ENCODE results near the gene STMND1.
"Not testable (repeated sequence)": the region's sequence is repeated elsewhere in the genome, so short reads cannot be mapped to it uniquely, and the experiment has no call there.

Gene STMND1

DNA sequence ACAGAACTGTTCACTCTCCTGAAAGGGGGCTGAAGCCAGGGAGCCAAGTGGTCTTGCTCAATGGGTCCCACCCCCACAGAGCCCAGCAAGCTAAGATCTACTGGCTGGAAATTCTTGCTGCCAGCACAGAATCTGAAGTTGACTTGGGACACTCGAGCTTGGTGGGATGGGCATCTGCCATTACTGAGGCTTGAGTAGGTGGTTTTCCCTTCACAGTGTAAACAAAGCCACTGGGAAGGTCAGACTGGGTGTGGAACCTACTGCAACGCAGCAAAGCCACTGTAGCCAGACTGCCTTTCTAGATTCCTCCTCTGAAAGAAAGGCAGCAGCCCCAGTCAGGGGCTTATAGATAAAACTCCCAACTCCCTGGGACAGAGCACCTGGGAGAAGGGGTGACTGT lies 28.3 kb upstream of the STMND1 start:
- H3K27me3 ChIP-seq (ENCODE audit: control insufficient read depth, insufficient read depth, low read length); H3K36me3 ChIP-seq (ENCODE audit: control insufficient read depth, insufficient read depth, low read length); H3K4me1 ChIP-seq (ENCODE audit: control insufficient read depth, insufficient read depth, low read length); H3K9ac ChIP-seq (ENCODE audit: low read length); H3K9me3 ChIP-seq (ENCODE audit: control insufficient read depth, low read length); H3K4me3 ChIP-seq (ENCODE audit: low read length): not testable (repeated sequence)

DNA sequence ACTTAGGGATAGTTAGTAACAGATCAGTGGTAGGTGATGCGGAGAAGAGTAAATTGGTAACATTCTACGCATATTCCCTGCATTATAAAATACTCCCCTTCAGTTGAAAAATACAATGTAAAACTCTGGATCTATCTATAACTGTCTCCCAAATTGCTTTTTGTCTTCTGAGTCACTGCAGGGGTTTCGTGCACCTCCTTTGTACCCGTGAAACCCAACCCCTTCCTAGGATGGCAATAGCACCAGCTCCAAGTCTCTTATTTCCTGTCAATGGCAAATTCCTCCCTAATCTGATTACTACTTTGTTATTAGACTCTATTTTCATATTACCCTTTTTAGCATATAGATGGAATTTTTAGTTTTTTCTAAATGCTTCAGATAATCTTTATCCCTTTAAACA lies 20.6 kb upstream of the STMND1 start:
- Histone ChIP-seq H3K36me3 (ENCODE audit: control insufficient read depth, insufficient read depth, low read length) (no peaks in the 10 kb centered on the region), H3K27me3 (ENCODE audit: control insufficient read depth, insufficient read depth, low read length) (no peaks in the 10 kb centered on the region), H3K9me3 (ENCODE audit: control insufficient read depth, low read length) (no peaks in the 10 kb centered on the region), H3K4me3 (ENCODE audit: low read length) (no peak overlapping the region), H3K4me1 (ENCODE audit: control insufficient read depth, insufficient read depth, low read length) (no peaks in the 10 kb centered on the region), H3K9ac (ENCODE audit: low read length) (no peak overlapping the region)

DNA sequence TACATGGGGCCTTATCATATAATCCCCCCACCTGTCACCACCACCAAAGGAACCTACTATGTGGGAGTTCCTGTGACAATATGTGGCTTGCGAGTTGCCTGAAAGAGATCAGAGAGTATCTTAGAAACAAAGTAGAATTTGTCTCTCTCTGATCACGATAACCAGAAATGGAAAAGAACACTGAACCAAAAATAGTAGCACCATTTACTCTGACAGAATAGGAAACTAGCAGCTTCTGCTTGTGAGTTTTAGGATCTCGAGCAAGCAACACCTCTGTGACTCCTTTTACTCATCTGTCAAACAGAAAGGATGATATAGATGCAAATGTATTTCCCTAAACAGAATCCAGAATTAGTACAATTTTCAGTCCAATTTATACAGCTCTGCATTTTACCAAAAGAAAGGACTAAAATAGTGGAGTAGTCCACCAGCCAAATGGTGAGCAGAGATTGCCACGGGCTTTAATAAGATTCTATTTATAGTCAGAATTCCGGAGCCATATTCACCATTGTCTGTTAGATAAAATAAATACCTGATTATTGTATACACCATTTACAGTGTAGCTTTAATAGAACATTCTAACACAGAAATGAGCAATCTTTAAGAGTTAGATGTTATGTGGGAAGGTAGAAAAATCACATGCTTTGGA lies 19.9 kb upstream of the STMND1 start:
- Histone ChIP-seq H3K9me3 (ENCODE audit: control insufficient read depth, low read length) (no peaks in the 10 kb centered on the region), H3K27me3 (ENCODE audit: control insufficient read depth, insufficient read depth, low read length) (no peaks in the 10 kb centered on the region), H3K4me3 (ENCODE audit: low read length) (no peak overlapping the region)

DNA sequence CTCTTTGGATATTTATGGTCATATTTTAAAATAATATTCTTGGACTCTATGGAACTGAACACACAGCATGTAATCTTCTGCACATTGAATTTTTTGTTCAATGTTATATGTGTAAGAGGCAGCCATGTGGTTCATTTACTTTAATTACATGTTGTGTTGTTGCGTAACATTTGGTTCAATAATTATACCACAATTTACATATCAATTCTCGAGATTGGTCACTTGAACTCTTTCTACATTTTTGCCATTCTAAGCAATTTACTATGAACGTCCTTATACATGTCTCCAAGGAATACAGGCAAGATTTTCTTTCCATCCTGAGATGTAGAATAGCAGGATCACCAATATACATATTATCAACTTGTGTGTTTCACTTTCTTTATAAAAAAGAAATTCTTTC lies 18.5 kb upstream of the STMND1 start:
- Histone ChIP-seq H3K9me3 (ENCODE audit: control insufficient read depth, low read length) (no peaks in the 10 kb centered on the region), H3K27me3 (ENCODE audit: control insufficient read depth, insufficient read depth, low read length) (no peaks in the 10 kb centered on the region), H3K4me3 (ENCODE audit: low read length) (no peak overlapping the region), H3K36me3 (ENCODE audit: control insufficient read depth, insufficient read depth, low read length) (no peaks in the 10 kb centered on the region), H3K4me1 (ENCODE audit: control insufficient read depth, insufficient read depth, low read length) (no peaks in the 10 kb centered on the region), H3K9ac (ENCODE audit: low read length) (no peak overlapping the region)

More for the DNA sequence above, 19.9 kb upstream of the STMND1 start:
- H3K4me1 ChIP-seq (ENCODE audit: control insufficient read depth, insufficient read depth, low read length), result no peaks in the 10 kb centered on the region
- H3K36me3 ChIP-seq (ENCODE audit: control insufficient read depth, insufficient read depth, low read length), result no peaks in the 10 kb centered on the region
- no peak overlapping the region for H3K9ac ChIP-seq (ENCODE audit: low read length)

- Histone ChIP-seq H3K27me3 (ENCODE audit: control insufficient read depth, insufficient read depth, low read length) (no peaks in the 10 kb centered on the region), H3K9ac (ENCODE audit: low read length) (no peak overlapping the region), H3K4me3 (ENCODE audit: low read length) (no peak overlapping the region), H3K36me3 (ENCODE audit: control insufficient read depth, insufficient read depth, low read length) (no peaks in the 10 kb centered on the region), H3K4me1 (ENCODE audit: control insufficient read depth, insufficient read depth, low read length) (no peaks in the 10 kb centered on the region), H3K9me3 (ENCODE audit: control insufficient read depth, low read length) (no peaks in the 10 kb centered on the region)
Measured at GRCh38 chr6:17086469-17086868, 15.4 kb upstream of the STMND1 start.

DNA sequence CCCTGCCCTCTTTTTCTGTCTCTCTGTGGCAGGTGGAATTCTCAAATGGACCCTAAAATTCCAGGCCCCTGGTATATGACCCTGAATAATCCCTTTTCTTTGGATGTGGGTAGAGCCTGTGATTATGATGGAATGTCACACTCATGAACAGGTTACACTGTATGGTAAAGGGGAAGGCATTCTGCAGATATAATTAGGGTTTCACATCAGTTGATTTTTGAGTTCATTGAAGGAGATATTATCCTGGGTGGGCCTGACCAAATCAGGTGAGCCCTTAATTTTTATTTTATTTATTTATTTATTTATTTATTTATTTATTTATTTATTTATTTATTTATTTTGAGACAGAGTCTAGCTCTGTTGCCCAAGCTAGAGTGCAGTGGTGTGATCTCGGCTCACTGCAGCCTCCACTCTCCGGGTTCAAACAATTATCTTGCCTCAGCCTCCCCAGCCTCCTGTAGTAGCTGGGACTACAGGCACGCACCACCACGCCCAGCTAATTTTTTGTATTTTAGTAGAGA lies 13.7 kb upstream of the STMND1 start:
- H3K9ac ChIP-seq (ENCODE audit: low read length), result no peak overlapping the region
- H3K36me3 ChIP-seq (ENCODE audit: control insufficient read depth, insufficient read depth, low read length), result no peaks in the 10 kb centered on the region
- no peaks in the 10 kb centered on the region for H3K4me1 ChIP-seq (ENCODE audit: control insufficient read depth, insufficient read depth, low read length)
- H3K27me3 ChIP-seq (ENCODE audit: control insufficient read depth, insufficient read depth, low read length), result no peaks in the 10 kb centered on the region
- H3K4me3 ChIP-seq (ENCODE audit: low read length), result no peak overlapping the region
- no peaks in the 10 kb centered on the region for H3K9me3 ChIP-seq (ENCODE audit: control insufficient read depth, low read length)

DNA sequence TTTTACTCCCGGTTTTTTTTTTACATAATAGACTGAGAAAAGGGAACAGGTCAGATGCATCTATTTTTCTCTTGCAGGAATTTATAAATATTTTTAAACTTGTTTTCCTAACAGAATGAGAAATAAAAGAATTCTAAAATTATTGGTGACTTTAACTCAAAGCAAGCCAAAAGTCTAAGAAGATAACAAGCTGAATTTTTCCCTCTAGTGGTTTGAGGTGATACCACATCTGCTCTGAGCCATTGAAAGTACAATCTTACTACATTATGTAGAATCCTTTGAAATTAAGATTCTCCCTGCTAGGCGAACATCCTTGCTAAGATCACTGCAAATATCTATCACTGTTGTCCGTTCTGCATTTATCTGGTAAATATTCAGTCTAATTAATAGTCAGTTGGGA lies 10.7 kb upstream of the STMND1 start:
- Histone ChIP-seq H3K4me3 (ENCODE audit: low read length) (no peak overlapping the region), H3K9me3 (ENCODE audit: control insufficient read depth, low read length) (no peaks in the 10 kb centered on the region), H3K36me3 (ENCODE audit: control insufficient read depth, insufficient read depth, low read length) (no peaks in the 10 kb centered on the region), H3K4me1 (ENCODE audit: control insufficient read depth, insufficient read depth, low read length) (no peaks in the 10 kb centered on the region), H3K9ac (ENCODE audit: low read length) (no peak overlapping the region), H3K27me3 (ENCODE audit: control insufficient read depth, insufficient read depth, low read length) (no peaks in the 10 kb centered on the region)

DNA sequence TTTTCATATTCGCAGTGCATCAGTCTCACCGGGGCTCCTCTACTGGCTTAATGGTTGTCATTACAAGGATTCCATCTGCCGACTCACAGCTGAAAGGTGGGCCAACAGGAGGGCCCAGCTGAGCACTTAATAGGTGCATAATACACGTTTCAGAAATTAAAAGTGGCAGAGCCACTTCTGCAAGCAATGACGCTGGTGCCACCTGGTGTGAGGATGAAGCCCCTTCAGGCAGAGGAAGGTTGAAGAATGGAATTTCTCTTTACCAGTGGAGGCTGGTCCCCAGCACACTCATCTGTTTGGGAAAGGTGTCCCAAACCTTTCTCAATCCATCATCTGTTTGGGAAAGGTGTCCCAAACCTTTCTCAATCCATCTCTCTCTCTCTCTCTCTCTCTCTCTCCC lies 8.2 kb upstream of the STMND1 start:
- no peaks in the 10 kb centered on the region for H3K36me3 ChIP-seq (ENCODE audit: control insufficient read depth, insufficient read depth, low read length)
- no peaks in the 10 kb centered on the region for H3K27me3 ChIP-seq (ENCODE audit: control insufficient read depth, insufficient read depth, low read length)
- no peaks in the 10 kb centered on the region for H3K4me1 ChIP-seq (ENCODE audit: control insufficient read depth, insufficient read depth, low read length)
- no peak overlapping the region for H3K4me3 ChIP-seq (ENCODE audit: low read length)
- no peaks in the 10 kb centered on the region for H3K9me3 ChIP-seq (ENCODE audit: control insufficient read depth, low read length)
- H3K9ac ChIP-seq (ENCODE audit: low read length), result no peak overlapping the region

DNA sequence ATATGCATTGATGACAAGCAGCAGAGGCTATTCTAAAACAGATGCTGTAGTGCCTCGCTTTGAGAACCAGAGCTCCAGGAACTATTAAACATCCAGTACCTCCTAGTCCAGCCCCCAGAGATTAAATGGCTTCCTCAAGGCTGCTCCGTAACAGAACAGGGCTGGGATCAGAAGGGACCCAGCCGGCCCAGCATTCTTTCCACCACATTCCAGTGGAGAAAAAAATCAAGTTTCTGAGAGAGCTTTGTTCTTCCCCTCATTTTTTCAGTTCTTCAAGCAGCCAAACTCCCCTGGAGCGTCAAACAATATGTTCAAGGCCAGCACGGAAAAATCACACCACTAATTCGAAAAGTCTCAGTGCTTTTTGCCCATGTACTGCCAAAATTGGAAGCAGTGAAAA lies 5.8 kb upstream of the STMND1 start:
- Histone ChIP-seq H3K4me1 (ENCODE audit: control insufficient read depth, insufficient read depth, low read length) (no peaks in the 10 kb centered on the region), H3K9me3 (ENCODE audit: control insufficient read depth, low read length) (no peaks in the 10 kb centered on the region), H3K4me3 (ENCODE audit: low read length) (no peak overlapping the region), H3K27me3 (ENCODE audit: control insufficient read depth, insufficient read depth, low read length) (peaks cover 5% of the 10 kb centered on the region), H3K9ac (ENCODE audit: low read length) (no peak overlapping the region), H3K36me3 (ENCODE audit: control insufficient read depth, insufficient read depth, low read length) (no peaks in the 10 kb centered on the region)

DNA sequence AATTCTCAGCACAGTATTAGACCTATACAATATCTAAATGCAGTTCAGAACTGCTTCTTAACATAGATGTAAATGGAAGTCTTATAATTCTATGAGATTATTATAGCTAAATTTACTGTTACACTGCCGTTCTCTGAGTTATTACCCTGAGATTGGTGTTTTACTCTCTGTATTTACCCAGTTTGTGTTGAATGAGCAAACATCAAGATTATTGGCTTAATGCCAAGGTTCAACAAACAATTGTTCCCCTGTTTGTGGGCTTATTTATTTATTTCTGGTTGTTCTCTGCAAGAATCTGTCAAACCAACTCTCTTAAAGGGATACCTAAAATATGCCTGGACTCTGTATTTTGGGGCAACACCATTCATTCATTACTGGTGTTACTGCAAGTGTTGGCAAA lies 5.2 kb upstream of the STMND1 start:
- no peak overlapping the region for H3K4me3 ChIP-seq (ENCODE audit: low read length)
- H3K9me3 ChIP-seq (ENCODE audit: control insufficient read depth, low read length), result no peaks in the 10 kb centered on the region
- H3K27me3 ChIP-seq (ENCODE audit: control insufficient read depth, insufficient read depth, low read length), result peaks cover 6% of the 10 kb centered on the region
- no peaks in the 10 kb centered on the region for H3K4me1 ChIP-seq (ENCODE audit: control insufficient read depth, insufficient read depth, low read length)
- no peak overlapping the region for H3K9ac ChIP-seq (ENCODE audit: low read length)
- no peaks in the 10 kb centered on the region for H3K36me3 ChIP-seq (ENCODE audit: control insufficient read depth, insufficient read depth, low read length)

DNA sequence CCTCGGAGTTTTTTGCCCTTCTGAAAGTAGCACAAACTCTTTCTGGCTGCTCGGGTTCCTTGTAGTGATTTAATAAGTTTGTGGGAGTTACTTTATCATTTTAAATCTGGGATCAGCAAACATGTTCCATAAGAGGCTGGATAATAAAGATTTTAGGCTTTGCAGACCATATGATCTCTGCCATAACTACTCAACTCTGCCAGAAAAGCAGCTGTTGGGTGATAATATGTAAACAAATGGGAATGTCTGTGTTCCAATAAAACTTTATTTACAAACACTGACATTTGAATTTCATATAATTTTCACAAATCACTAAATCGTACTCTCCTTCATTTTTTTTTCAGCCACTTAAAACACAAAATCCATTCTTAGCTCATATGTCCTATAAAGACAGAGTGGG lies 3.9 kb upstream of the STMND1 start:
- no peak overlapping the region for H3K9ac ChIP-seq (ENCODE audit: low read length)
- no peaks in the 10 kb centered on the region for H3K36me3 ChIP-seq (ENCODE audit: control insufficient read depth, insufficient read depth, low read length)
- no peak overlapping the region for H3K4me3 ChIP-seq (ENCODE audit: low read length)

DNA sequence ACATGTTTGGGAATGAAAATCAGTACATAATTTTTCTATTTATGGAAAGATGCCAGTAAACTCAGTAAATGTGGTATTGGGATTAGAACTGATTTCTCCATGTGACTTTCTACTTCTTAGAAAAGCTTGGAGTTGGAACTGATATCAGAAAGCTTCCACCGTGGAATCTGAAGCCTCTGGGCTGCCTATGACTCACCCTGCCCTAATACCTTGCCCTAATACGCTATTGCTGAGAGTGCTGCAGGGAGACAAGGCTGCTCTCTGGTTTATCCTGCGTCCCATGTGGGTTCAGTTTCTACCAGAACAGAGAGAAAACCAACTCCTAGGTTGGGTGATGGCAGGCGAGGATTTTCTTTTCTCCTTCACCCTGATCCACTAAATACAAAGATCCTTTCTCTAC lies 3.3 kb upstream of the STMND1 start:
- no peaks in the 10 kb centered on the region for H3K36me3 ChIP-seq (ENCODE audit: control insufficient read depth, insufficient read depth, low read length)
- no peaks in the 10 kb centered on the region for H3K9me3 ChIP-seq (ENCODE audit: control insufficient read depth, low read length)
- no peak overlapping the region for H3K4me3 ChIP-seq (ENCODE audit: low read length)
- peaks cover 22% of the 10 kb centered on the region for H3K27me3 ChIP-seq (ENCODE audit: control insufficient read depth, insufficient read depth, low read length)
- no peak overlapping the region for H3K9ac ChIP-seq (ENCODE audit: low read length)
- H3K4me1 ChIP-seq (ENCODE audit: control insufficient read depth, insufficient read depth, low read length), result no peaks in the 10 kb centered on the region

More for the DNA sequence above, 3.9 kb upstream of the STMND1 start:
- H3K9me3 ChIP-seq (ENCODE audit: control insufficient read depth, low read length), result no peaks in the 10 kb centered on the region
- no peaks in the 10 kb centered on the region for H3K4me1 ChIP-seq (ENCODE audit: control insufficient read depth, insufficient read depth, low read length)
- peaks cover 19% of the 10 kb centered on the region for H3K27me3 ChIP-seq (ENCODE audit: control insufficient read depth, insufficient read depth, low read length)

Data from mucosa of stomach (tissue), 1 donor.